Endothelial cell of umbilical vein (primary cell): ENCODE measurements around the gene SLC35G4. TPM values are rescaled to one million over a fixed set of nuclear protein-coding genes. Genes with fewer than 3 reads are reported as not detected.

Source experiments
- BruUV-seq: library from RNA; stranded (reverse); fragments of 400-500 nt; replicated peaks from 2 replicates; lab custom pipeline; 2021; lab: Mats Ljungman, UMichigan
- CTCF ChIA-PET: fragments of 300-600, 350-600 bp; sonication (Branson Sonifier 250); formaldehyde crosslinking; loops from one replicate; lab custom pipeline; 2021; ENCODE audit warnings: antibody characterized with exemption, inconsistent platforms; lab: Charles Lee
- POLR2A ChIA-PET: fragments of 300-600, 350-600 bp; sonication (Branson Sonifier 250); formaldehyde crosslinking; loops from one replicate; lab custom pipeline; 2021; ENCODE audit warnings: antibody characterized with exemption, inconsistent platforms; lab: Charles Lee
- DNase-seq: peaks from one replicate; pipeline ENCODE4 v3.0.0-alpha.2; 2011; ENCODE audit warnings: low read depth, low spot score
- FAIRE-seq: peaks from 2 replicates; lab custom pipeline; 2011; peaks lifted over from hg19 to GRCh38; lab: Jason Lieb, UNC
- H2AFZ ChIP-seq: 2 replicates; pipeline ENCODE4 v1.6.0; 2012; ENCODE audit warnings: low read depth, low read length, control low read depth, inconsistent platforms
- H3K27ac ChIP-seq: 2 replicates; pipeline ENCODE4 v1.5.1; 2011; ENCODE audit warnings: low read depth, mild to moderate bottlenecking, control low read depth, low read length, moderate library complexity; ENCODE audit not compliant: insufficient read depth
- H3K27me3 ChIP-seq, 2 experiments: 2 replicates each; pipeline versions ENCODE4 v1.6.0 to v1.6.1; 2011; ENCODE audit warnings: low read length in 2 of 2, mixed read lengths in 1 of 2; ENCODE audit not compliant: control insufficient read depth in 2 of 2, insufficient read depth in 2 of 2
- H3K36me3 ChIP-seq, 2 experiments: 2 replicates in 1 of 2; 3 replicates in 1 of 2; pipeline ENCODE4 v1.5.1; 2011; ENCODE audit warnings: low read length in 2 of 2, mild to moderate bottlenecking in 1 of 2, moderate library complexity in 1 of 2; ENCODE audit not compliant: control insufficient read depth in 2 of 2, insufficient read depth in 2 of 2; ENCODE audit errors: extremely low read depth in 1 of 2
- H3K4me1 ChIP-seq: 3 replicates; pipeline ENCODE4 v1.5.1; 2011; ENCODE audit warnings: mild to moderate bottlenecking, low read length; ENCODE audit not compliant: control insufficient read depth, insufficient read depth; ENCODE audit errors: extremely low read depth
- H3K4me2 ChIP-seq: 2 replicates; pipeline ENCODE4 v1.6.1; 2011; ENCODE audit warnings: low read length, control low read depth, mixed read lengths; ENCODE audit not compliant: insufficient read depth
- H3K4me3 ChIP-seq, 3 experiments: fragments of 200-600 bp in 1 of 3; sonication (generic), shearing (Covaris generic) in 1 of 3; replicated peaks in 1 of 3; 2 replicates each; pipeline ENCODE4 v1.5.1; 2011 to 2016; ENCODE audit warnings: control low read depth in 3 of 3, low read length in 3 of 3, mild to moderate bottlenecking in 2 of 3, inconsistent platforms in 1 of 3, low read depth in 1 of 3, moderate library complexity in 1 of 3; ENCODE audit not compliant: insufficient read depth in 1 of 3
- H3K79me2 ChIP-seq: 2 replicates; pipeline ENCODE4 v1.6.0; 2012; ENCODE audit warnings: low read length, inconsistent platforms; ENCODE audit not compliant: control insufficient read depth, insufficient read depth
- H3K9ac ChIP-seq: replicated peaks from 2 replicates; pipeline ENCODE3; 2011; ENCODE audit warnings: low read length, control low read depth; ENCODE audit not compliant: insufficient read depth; ENCODE audit errors: extremely low read depth
- H3K9me1 ChIP-seq: replicated peaks from 3 replicates; pipeline ENCODE4 v1.6.0; 2011; ENCODE audit warnings: mild to moderate bottlenecking, low read length; ENCODE audit not compliant: control insufficient read depth, insufficient read depth; ENCODE audit errors: extremely low read depth
- H3K9me3 ChIP-seq: replicated peaks from 2 replicates; pipeline ENCODE4 v1.5.1; 2012; ENCODE audit warnings: low read length, inconsistent platforms; ENCODE audit not compliant: control insufficient read depth, insufficient read depth
- H4K20me1 ChIP-seq: replicated peaks from 2 replicates; pipeline ENCODE3; 2011; ENCODE audit warnings: mild to moderate bottlenecking, low read length; ENCODE audit not compliant: control insufficient read depth, insufficient read depth; ENCODE audit errors: extremely low read depth
- CTCF ChIP-seq, 2 donors: IDR thresholded peaks; 1 replicate in 1 of 2; 2 replicates in 1 of 2; pipeline ENCODE4 v1.5.1; 2011; ENCODE audit warnings: low read length in 2 of 2, mild to moderate bottlenecking in 2 of 2, moderate library complexity in 2 of 2, control low read depth in 1 of 2, inconsistent platforms in 1 of 2, low read depth in 1 of 2; ENCODE audit not compliant: insufficient read depth in 1 of 2; ENCODE audit errors: extremely low read depth in 1 of 2
- EZH2 ChIP-seq: IDR thresholded peaks from 2 replicates; pipeline ENCODE4 v1.6.1; 2012; ENCODE audit warnings: borderline replicate concordance, low read depth, mild to moderate bottlenecking, moderate library complexity, low read length, inconsistent platforms; ENCODE audit not compliant: severe bottlenecking
- FOS ChIP-seq: IDR thresholded peaks from 2 replicates; pipeline ENCODE4 v1.6.1; 2011; ENCODE audit warnings: mild to moderate bottlenecking, low read length, moderate library complexity, borderline replicate concordance; ENCODE audit not compliant: insufficient read depth
- dilution Hi-C: fragments of 300-500 bp; cut with MboI; formaldehyde crosslinking; loops from one replicate; pipeline ENCODE4 v1.15.0; 2019; ENCODE audit warnings: low sequenced_read_pairs; ENCODE audit not compliant: extremely low pct_ligation_motif_present
- intact Hi-C: fragments of 100-400 bp; cut with micrococcal nuclease; formaldehyde crosslinking; loops from one replicate; pipeline ENCODE4 v1.10.0; 2022
- polyA plus RNA-seq, 4 experiments: library from polyadenylated mRNA; depleted of rRNA in 3 of 4; stranded (reverse) in 3 of 4; unstranded in 1 of 4; fragments of >200 nt; gene quantifications; 2 replicates each; pipeline versions ENCODE4 v1.2.1 to v1.2.3, GENCODE V29; 2011 to 2012; ENCODE audit warnings: missing spikeins in 1 of 4
- total RNA-seq: library from RNA; stranded (reverse); gene quantifications from 2 replicates; pipeline ENCODE4 v1.2.3, GENCODE V29; 2021

The SLC35G4 gene
- total and polyA plus RNA-seq, 2 donors (not counting 3 experiments of a cell fraction or from before 2014, with no cell fraction given) = not detected

- Histone ChIP-seq H3K79me2 (no peaks in the 10 kb centered on the region), H3K27me3 (peaks cover 0 to 2% of the 10 kb centered on the region in 2 experiments), H3K9ac (no peak overlapping the region), H3K27ac (no peak overlapping the region), H3K4me3 (no peak overlapping the region), H3K9me1 (no peaks in the 10 kb centered on the region), H2AFZ (peak overlapping the region; percentile 42), H3K4me1 (no peaks in the 10 kb centered on the region), H4K20me1 (no peaks in the 10 kb centered on the region), H3K36me3 (no peaks in the 10 kb centered on the region), H3K9me3 (no peaks in the 10 kb centered on the region), H3K4me2 (no peak overlapping the region)
- intact Hi-C loops = loop anchor here (1.0 to 10.0 kb wide), 4 partner anchors 75 to 580 kb away; no protein-coding TSS in a partner anchor
- dilution Hi-C loops = no loop called here
- FAIRE-seq (peak; percentile 76), DNase-seq (peak; percentile 32)
- TF ChIP-seq FOS (no peak), EZH2 (peak; percentile 62), CTCF (IDR thresholded peaks at IDR 0.05; ENCODE audit: extremely low read depth in 1 of 2, insufficient read depth in 1 of 2, low read depth in 1 of 2, low read length in 2 of 2) (peak; percentile 80 to 84)
- no TSS peak for BruUV-seq
- CTCF ChIA-PET = interaction anchor here (0.6 to 4.5 kb wide), 16 partner anchors 11 to 617 kb away, joined by 3 to 50 read pairs (median 6); partner anchors contain the start of gene GNAL
- POLR2A ChIA-PET = no interaction called here
These were observed 45.6 kb downstream of the SLC35G4 start for GRCh38 chr18:11654736-11655605.
